Measurements from ENCODE around the gene STEAP3. TPM values are rescaled to one million over a fixed set of nuclear protein-coding genes. Genes with fewer than 3 reads are reported as not detected.
A peak's percentile ranks its signal among the peaks of the same experiment; 100 is the strongest.

The STEAP3 gene
- total and polyA plus RNA-seq, 8 donors, result 1.7 to 43.8 (median 3.1) TPM

- H3K9me3 ChIP-seq, result no peaks in the 10 kb centered on the region
- no peaks in the 10 kb centered on the region for H3K36me3 ChIP-seq
- H3K4me1 ChIP-seq, result peaks cover 19 to 22% of the 10 kb centered on the region in 2 donors
- DNase-seq (no peak), ATAC-seq (no peak)
- peaks cover 0 to 20% of the 10 kb centered on the region in 2 donors for H3K27me3 ChIP-seq
- TF ChIP-seq, protein P1, sequence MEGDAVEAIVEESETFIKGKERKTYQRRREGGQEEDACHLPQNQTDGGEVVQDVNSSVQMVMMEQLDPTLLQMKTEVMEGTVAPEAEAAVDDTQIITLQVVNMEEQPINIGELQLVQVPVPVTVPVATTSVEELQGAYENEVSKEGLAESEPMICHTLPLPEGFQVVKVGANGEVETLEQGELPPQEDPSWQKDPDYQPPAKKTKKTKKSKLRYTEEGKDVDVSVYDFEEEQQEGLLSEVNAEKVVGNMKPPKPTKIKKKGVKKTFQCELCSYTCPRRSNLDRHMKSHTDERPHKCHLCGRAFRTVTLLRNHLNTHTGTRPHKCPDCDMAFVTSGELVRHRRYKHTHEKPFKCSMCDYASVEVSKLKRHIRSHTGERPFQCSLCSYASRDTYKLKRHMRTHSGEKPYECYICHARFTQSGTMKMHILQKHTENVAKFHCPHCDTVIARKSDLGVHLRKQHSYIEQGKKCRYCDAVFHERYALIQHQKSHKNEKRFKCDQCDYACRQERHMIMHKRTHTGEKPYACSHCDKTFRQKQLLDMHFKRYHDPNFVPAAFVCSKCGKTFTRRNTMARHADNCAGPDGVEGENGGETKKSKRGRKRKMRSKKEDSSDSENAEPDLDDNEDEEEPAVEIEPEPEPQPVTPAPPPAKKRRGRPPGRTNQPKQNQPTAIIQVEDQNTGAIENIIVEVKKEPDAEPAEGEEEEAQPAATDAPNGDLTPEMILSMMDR (IDR thresholded peaks at IDR 0.05), result no peak
- H3K4me3 ChIP-seq, result no peak overlapping the region
- H3K27ac ChIP-seq, result no peak overlapping the region
- intact Hi-C loops (cut with DNase I), result no loop called here
Measured at GRCh38 chr2:119221609-119222008, 2.0 kb upstream of the STEAP3 start.

- H3K4me1 ChIP-seq, result peaks cover 19 to 22% of the 10 kb centered on the region in 2 donors
- no peak for DNase-seq
- H3K9me3 ChIP-seq, result no peaks in the 10 kb centered on the region
- intact Hi-C loops (cut with DNase I), result no loop called here
- TF ChIP-seq, protein P1 (IDR thresholded peaks at IDR 0.05), result no peak
- no peak overlapping the region for H3K4me3 ChIP-seq
- peaks cover 0 to 20% of the 10 kb centered on the region in 2 donors for H3K27me3 ChIP-seq
- no peaks in the 10 kb centered on the region for H3K36me3 ChIP-seq
- no peak for ATAC-seq
- H3K27ac ChIP-seq, result no peak overlapping the region
Measured at GRCh38 chr2:119222213-119222612, 1.4 kb upstream of the STEAP3 start.

- ATAC-seq (no peak), DNase-seq (no peak)
- H3K4me3 ChIP-seq, result peak overlapping the region; percentile 67 to 71
- intact Hi-C loops (cut with DNase I), result no loop called here
- peaks cover 0 to 20% of the 10 kb centered on the region in 2 donors for H3K27me3 ChIP-seq
- H3K9me3 ChIP-seq, result no peaks in the 10 kb centered on the region
- peak overlapping the region in 1 of 2 donors; percentile 60 for H3K27ac ChIP-seq
- peaks cover 19 to 22% of the 10 kb centered on the region in 2 donors for H3K4me1 ChIP-seq
- TF ChIP-seq, protein P1 (IDR thresholded peaks at IDR 0.05), result no peak
- no peaks in the 10 kb centered on the region for H3K36me3 ChIP-seq
Measured at GRCh38 chr2:119222863-119223520, 642 bp upstream of the STEAP3 start.

GRCh38 chr2:119224391-119225104, 914 bp downstream of the STEAP3 start:
- peak overlapping the region in 1 of 2 donors; percentile 60 for H3K27ac ChIP-seq
- no peak for DNase-seq
- no peaks in the 10 kb centered on the region for H3K36me3 ChIP-seq
- peaks cover 19 to 22% of the 10 kb centered on the region in 2 donors for H3K4me1 ChIP-seq
- peak overlapping the region; percentile 67 to 71 for H3K4me3 ChIP-seq
- no peaks in the 10 kb centered on the region for H3K9me3 ChIP-seq
- H3K27me3 ChIP-seq, result peaks cover 0 to 20% of the 10 kb centered on the region in 2 donors
- intact Hi-C loops (cut with DNase I), result no loop called here
- no peak for ATAC-seq
- TF ChIP-seq, protein P1 (IDR thresholded peaks at IDR 0.05), result no peak
